Neural cell (in vitro differentiated cells): Measurements from ENCODE around the gene TBC1D2.

ENCODE experiments used
- CTCF ChIP-seq: fragments of 450-650 bp; IDR thresholded peaks from 2 replicates; pipeline ENCODE4 v1.5.1; 2014; ENCODE audit warnings: antibody characterized with exemption, mild to moderate bottlenecking, moderate library complexity; ENCODE audit not compliant: poor library complexity, severe bottlenecking
- EP300 ChIP-seq: fragments of 450-650 bp; conservative IDR thresholded peaks from 2 replicates; pipeline ENCODE4 v1.6.1; 2014; ENCODE audit warnings: antibody characterized with exemption, mild to moderate bottlenecking, moderate library complexity; ENCODE audit not compliant: poor library complexity, severe bottlenecking
- MXI1 ChIP-seq: fragments of 450-650 bp; conservative IDR thresholded peaks from 2 replicates; pipeline ENCODE4 v1.6.1; 2014; ENCODE audit warnings: antibody characterized with exemption, mild to moderate bottlenecking; ENCODE audit not compliant: poor library complexity, severe bottlenecking
- POLR2AphosphoS5 ChIP-seq: IDR thresholded peaks from 2 replicates; pipeline ENCODE4 v1.6.1; 2012
- RAD21 ChIP-seq: fragments of 450-650 bp; conservative IDR thresholded peaks from 2 replicates; pipeline ENCODE4 v1.6.1; 2014; ENCODE audit warnings: antibody characterized with exemption, mild to moderate bottlenecking, moderate library complexity
- SMC3 ChIP-seq: fragments of 450-650 bp; conservative IDR thresholded peaks from 2 replicates; pipeline ENCODE4 v1.6.1; 2014; ENCODE audit warnings: antibody characterized with exemption, mild to moderate bottlenecking, moderate library complexity; ENCODE audit not compliant: poor library complexity
- TAF1 ChIP-seq: IDR thresholded peaks from 2 replicates; pipeline ENCODE4 v1.6.1; 2012; ENCODE audit warnings: low read depth
- TF ChIP-seq, protein P1 (sequence below): IDR thresholded peaks from 2 replicates; pipeline ENCODE4 v1.6.1; 2012; ENCODE audit warnings: borderline replicate concordance

GRCh38 chr9:98234245-98234825 is 21.1 kb downstream of the TBC1D2 start:
- TF ChIP-seq, protein P1, sequence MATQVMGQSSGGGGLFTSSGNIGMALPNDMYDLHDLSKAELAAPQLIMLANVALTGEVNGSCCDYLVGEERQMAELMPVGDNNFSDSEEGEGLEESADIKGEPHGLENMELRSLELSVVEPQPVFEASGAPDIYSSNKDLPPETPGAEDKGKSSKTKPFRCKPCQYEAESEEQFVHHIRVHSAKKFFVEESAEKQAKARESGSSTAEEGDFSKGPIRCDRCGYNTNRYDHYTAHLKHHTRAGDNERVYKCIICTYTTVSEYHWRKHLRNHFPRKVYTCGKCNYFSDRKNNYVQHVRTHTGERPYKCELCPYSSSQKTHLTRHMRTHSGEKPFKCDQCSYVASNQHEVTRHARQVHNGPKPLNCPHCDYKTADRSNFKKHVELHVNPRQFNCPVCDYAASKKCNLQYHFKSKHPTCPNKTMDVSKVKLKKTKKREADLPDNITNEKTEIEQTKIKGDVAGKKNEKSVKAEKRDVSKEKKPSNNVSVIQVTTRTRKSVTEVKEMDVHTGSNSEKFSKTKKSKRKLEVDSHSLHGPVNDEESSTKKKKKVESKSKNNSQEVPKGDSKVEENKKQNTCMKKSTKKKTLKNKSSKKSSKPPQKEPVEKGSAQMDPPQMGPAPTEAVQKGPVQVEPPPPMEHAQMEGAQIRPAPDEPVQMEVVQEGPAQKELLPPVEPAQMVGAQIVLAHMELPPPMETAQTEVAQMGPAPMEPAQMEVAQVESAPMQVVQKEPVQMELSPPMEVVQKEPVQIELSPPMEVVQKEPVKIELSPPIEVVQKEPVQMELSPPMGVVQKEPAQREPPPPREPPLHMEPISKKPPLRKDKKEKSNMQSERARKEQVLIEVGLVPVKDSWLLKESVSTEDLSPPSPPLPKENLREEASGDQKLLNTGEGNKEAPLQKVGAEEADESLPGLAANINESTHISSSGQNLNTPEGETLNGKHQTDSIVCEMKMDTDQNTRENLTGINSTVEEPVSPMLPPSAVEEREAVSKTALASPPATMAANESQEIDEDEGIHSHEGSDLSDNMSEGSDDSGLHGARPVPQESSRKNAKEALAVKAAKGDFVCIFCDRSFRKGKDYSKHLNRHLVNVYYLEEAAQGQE = no peak
- TF ChIP-seq EP300 (no peak), CTCF (no peak), SMC3 (no peak), POLR2AphosphoS5 (no peak), RAD21 (no peak), TAF1 (no peak), MXI1 (no peak)
